Adrenal gland (tissue), 5 donors: Measurements from ENCODE around the gene CYS1.

Experiments
- POLR2A ChIP-seq, 2 donors: fragments of 450-650 bp; IDR thresholded peaks; one replicate each; pipeline ENCODE4 v1.6.1; 2017; ENCODE audit warnings: antibody characterized with exemption in 2 of 2, mild to moderate bottlenecking in 2 of 2, moderate library complexity in 1 of 2
- TF ChIP-seq, protein P1 (sequence below), 6 experiments: fragments of 450-650 bp in 4 of 6; fragments of 200-600 bp in 2 of 6; sonication (generic) in 1 of 6; IDR thresholded peaks; 1 replicate in 5 of 6; 2 replicates in 1 of 6; pipeline versions ENCODE4 v1.5.1 to v1.8.0; 2016 to 2021; ENCODE audit warnings: antibody characterized with exemption in 6 of 6, mild to moderate bottlenecking in 2 of 6, moderate library complexity in 1 of 6
- donor health status: DM: no; HTN: no; CAD: no.

DNA sequence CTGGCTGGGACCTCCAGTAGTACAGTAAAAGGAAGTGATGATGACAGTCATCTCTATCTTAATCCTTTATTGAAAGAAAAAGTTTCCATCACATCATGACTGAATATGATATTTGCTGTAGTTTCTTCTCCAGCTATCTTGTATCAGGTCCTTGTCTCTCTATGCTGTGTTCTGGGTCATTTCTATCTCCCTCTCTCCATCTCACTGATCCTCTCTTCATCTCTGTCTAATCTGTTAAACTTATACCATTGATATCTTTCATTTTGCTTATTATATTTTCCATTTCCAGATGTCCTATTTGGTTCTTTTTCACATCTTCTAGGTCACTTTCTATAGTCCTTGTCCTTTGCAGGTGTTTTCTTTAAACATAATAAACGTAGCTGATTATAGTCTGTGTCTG is 12.3 kb downstream of the CYS1 start:
- TF ChIP-seq, protein P1, sequence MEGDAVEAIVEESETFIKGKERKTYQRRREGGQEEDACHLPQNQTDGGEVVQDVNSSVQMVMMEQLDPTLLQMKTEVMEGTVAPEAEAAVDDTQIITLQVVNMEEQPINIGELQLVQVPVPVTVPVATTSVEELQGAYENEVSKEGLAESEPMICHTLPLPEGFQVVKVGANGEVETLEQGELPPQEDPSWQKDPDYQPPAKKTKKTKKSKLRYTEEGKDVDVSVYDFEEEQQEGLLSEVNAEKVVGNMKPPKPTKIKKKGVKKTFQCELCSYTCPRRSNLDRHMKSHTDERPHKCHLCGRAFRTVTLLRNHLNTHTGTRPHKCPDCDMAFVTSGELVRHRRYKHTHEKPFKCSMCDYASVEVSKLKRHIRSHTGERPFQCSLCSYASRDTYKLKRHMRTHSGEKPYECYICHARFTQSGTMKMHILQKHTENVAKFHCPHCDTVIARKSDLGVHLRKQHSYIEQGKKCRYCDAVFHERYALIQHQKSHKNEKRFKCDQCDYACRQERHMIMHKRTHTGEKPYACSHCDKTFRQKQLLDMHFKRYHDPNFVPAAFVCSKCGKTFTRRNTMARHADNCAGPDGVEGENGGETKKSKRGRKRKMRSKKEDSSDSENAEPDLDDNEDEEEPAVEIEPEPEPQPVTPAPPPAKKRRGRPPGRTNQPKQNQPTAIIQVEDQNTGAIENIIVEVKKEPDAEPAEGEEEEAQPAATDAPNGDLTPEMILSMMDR (IDR thresholded peaks at IDR 0.05) = no peak
- TF ChIP-seq POLR2A (IDR thresholded peaks at IDR 0.05) = no peak
